ENCODE results near the gene ERBB3. TPM values are rescaled to one million over a fixed set of nuclear protein-coding genes. Genes with fewer than 3 reads are reported as not detected.
A peak's percentile ranks its signal among the peaks of the same experiment; 100 is the strongest.

ERBB3 gene
- total RNA-seq, 1 experiment from 2014 or later: 56.5 TPM

- no peak overlapping the region for H2BK120ac ChIP-seq (ENCODE audit: low read depth, low read length, poor library complexity, severe bottlenecking)
- Mint-ChIP-seq H3K27ac (peak overlapping the region; percentile 94 to 98 (median 98); a peak in 6 of 7 replicates), H3K4me1 (peaks cover 19 to 22% of the 10 kb centered on the region in 2 experiments), H3K36me3 (ENCODE audit: insufficient read depth in 1 of 3, low read depth in 3 of 3) (peaks cover 0 to 8% (median 7%) of the 10 kb centered on the region in 3 experiments), H3K9me3 (peaks cover 3% of the 10 kb centered on the region in 2 experiments; a peak in 4 of 5 replicates), H3K4me3 (peak overlapping the region; percentile 83 to 93), H3K27me3 (ENCODE audit: low read depth) (no peaks in the 10 kb centered on the region)
- no peak overlapping the region for H4K8ac ChIP-seq (replicated peaks; ENCODE audit: insufficient read length, low read depth, low read length)
- H3K4me2 ChIP-seq (ENCODE audit: insufficient read depth, insufficient read length, low read length): peak overlapping the region; percentile 57
- peak overlapping the region; percentile 91 for H3K9ac ChIP-seq (ENCODE audit: extremely low read depth, insufficient read length, low read length)
- no peak overlapping the region for H2AFZ ChIP-seq (ENCODE audit: low read length)
- no peak overlapping the region for H2BK20ac ChIP-seq (ENCODE audit: low read depth, low read length, poor library complexity, severe bottlenecking)
- no peak overlapping the region for H3K4ac ChIP-seq (ENCODE audit: low read depth, low read length)
- peaks cover 13% of the 10 kb centered on the region for H3K23me2 ChIP-seq (ENCODE audit: insufficient read length, low read depth, low read length, poor library complexity, severe bottlenecking)
- no peak overlapping the region for H4K91ac ChIP-seq (ENCODE audit: insufficient read length, low read depth, low read length)
- H3K9me3 ChIP-seq (ENCODE audit: control insufficient read depth, low read depth, low read length): no peaks in the 10 kb centered on the region
- H3K4me1 ChIP-seq (ENCODE audit: insufficient read depth, low read length): 0 out of 2 replicates have a peak, but pooled peaks cover 4% of the 10 kb centered on the region
- no peak overlapping the region for H3K23ac ChIP-seq (ENCODE audit: insufficient read length, low read depth, low read length)
- peak; percentile 84 for TF ChIP-seq CTCF (conservative IDR thresholded peaks at IDR 0.05)
- no peaks in the 10 kb centered on the region for H4K20me1 ChIP-seq (ENCODE audit: control insufficient read depth, insufficient read depth, insufficient read length)
- no peak overlapping the region for H3T11ph ChIP-seq (ENCODE audit: low read length)
- H4K5ac ChIP-seq (ENCODE audit: insufficient read length, low read depth, low read length): no peak overlapping the region
- H3K18ac ChIP-seq (ENCODE audit: insufficient read length, low read depth, low read length): peak overlapping the region; percentile 99
- H2AK5ac ChIP-seq (ENCODE audit: insufficient read length, low read length): no peak overlapping the region
- no peak overlapping the region for H2BK12ac ChIP-seq (ENCODE audit: insufficient read length, low read depth, low read length)
- H3K79me2 ChIP-seq (ENCODE audit: insufficient read depth, low read length): peaks cover 7% of the 10 kb centered on the region; the same call in 1 of the 2 replicates
- no peak overlapping the region for H3K56ac ChIP-seq (ENCODE audit: insufficient read length, low read depth, low read length)
- no CpG with 5 or more reads among the region's 50 CpGs for WGBS (ENCODE audit: extremely low coverage, insufficient read length, low lambda C conversion rate)
- DNase-seq: peak; percentile 97
- peak overlapping the region; percentile 97 for H3K14ac ChIP-seq (ENCODE audit: insufficient read depth, low read length)
- H3K79me1 ChIP-seq (ENCODE audit: insufficient read depth, low read depth, low read length, poor library complexity, severe bottlenecking): no peaks in the 10 kb centered on the region
- H3K27ac ChIP-seq (ENCODE audit: insufficient read length, low read depth, low read length): peak overlapping the region; percentile 29
- no peaks in the 10 kb centered on the region; the same call in 1 of the 2 replicates for H3K27me3 ChIP-seq (ENCODE audit: insufficient read depth, low read length)
- no peak overlapping the region for H2BK5ac ChIP-seq (ENCODE audit: insufficient read length, low read length)
- no peak overlapping the region for H2BK15ac ChIP-seq (ENCODE audit: low read depth, low read length)
Measured at GRCh38 chr12:56078931-56079722, 838 bp upstream of the ERBB3 start.
